ENCODE measurements around the gene EVPL. TPM values are rescaled to one million over a fixed set of nuclear protein-coding genes. Genes with fewer than 3 reads are reported as not detected.
A peak's percentile ranks its signal among the peaks of the same experiment; 100 is the strongest.

Gene EVPL
- total and polyA plus RNA-seq, 2 of the 13 experiments (the other 11 are each of a cell fraction or from before 2014, with no cell fraction given) = 2.1 to 8.2 TPM

- no peak for TF ChIP-seq CSRNP2 (CRISPR knock-in tag; conservative IDR thresholded peaks at IDR 0.05; ENCODE audit: low read depth)
- TF ChIP-seq DPF2 (CRISPR knock-in tag; IDR thresholded peaks at IDR 0.05; ENCODE audit: borderline replicate concordance, low read depth) = peak; percentile 61; the same call in 1 of the 2 replicates
- TF ChIP-seq ZNF737 (CRISPR knock-in tag; IDR thresholded peaks at IDR 0.05; ENCODE audit: borderline replicate concordance) = 0 out of 2 replicates have a peak, but pooled peaks have one; percentile 50
- TF ChIP-seq ONECUT2 (CRISPR knock-in tag; IDR thresholded peaks at IDR 0.05) = 0 out of 2 replicates have a peak, but pooled peaks have one; percentile 22
- TF ChIP-seq DR1 (CRISPR knock-in tag; IDR thresholded peaks at IDR 0.05) = no peak
- no peak for TF ChIP-seq FOXA1 (IDR thresholded peaks at IDR 0.05)
- TF ChIP-seq FOXA1 (CRISPR knock-in tag; IDR thresholded peaks at IDR 0.05) = no peak
- TF ChIP-seq ATF5 (CRISPR knock-in tag; IDR thresholded peaks at IDR 0.05; ENCODE audit: low read depth) = no peak
- no peak for TF ChIP-seq ZBTB3 (CRISPR knock-in tag; IDR thresholded peaks at IDR 0.05; ENCODE audit: borderline replicate concordance, low read depth)
- peak; percentile 43; the same call in 1 of the 2 replicates for TF ChIP-seq ZNF143 (CRISPR knock-in tag; IDR thresholded peaks at IDR 0.05)
- no peak for TF ChIP-seq KAT2B (IDR thresholded peaks at IDR 0.05; ENCODE audit: borderline replicate concordance, low read depth, low read length)
- no peak for TF ChIP-seq ZFP62 (CRISPR knock-in tag; IDR thresholded peaks at IDR 0.05)
- TF ChIP-seq HMGXB4 (CRISPR knock-in tag; IDR thresholded peaks at IDR 0.05; ENCODE audit: borderline replicate concordance in 1 of 2, low read depth in 1 of 2) = peak in 1 of 2 experiments; percentile 71; a peak in 1 of 4 replicates
- TF ChIP-seq THAP9 (CRISPR knock-in tag; IDR thresholded peaks at IDR 0.05; ENCODE audit: borderline replicate concordance) = peak; percentile 69
- peak; percentile 68 for TF ChIP-seq HOXA3 (CRISPR knock-in tag; IDR thresholded peaks at IDR 0.05)
- no peak for TF ChIP-seq ZNF275 (CRISPR knock-in tag; IDR thresholded peaks at IDR 0.05; ENCODE audit: borderline replicate concordance)
- TF ChIP-seq SOX5 (CRISPR knock-in tag; IDR thresholded peaks at IDR 0.05; ENCODE audit: borderline replicate concordance) = peak; percentile 37; the same call in 1 of the 2 replicates
- no peak for TF ChIP-seq LCORL (IDR thresholded peaks at IDR 0.05)
- peak; percentile 62 for TF ChIP-seq LCORL (CRISPR knock-in tag; IDR thresholded peaks at IDR 0.05)
- TF ChIP-seq TMF1 (CRISPR knock-in tag; IDR thresholded peaks at IDR 0.05; ENCODE audit: low read depth) = no peak
- no peak for TF ChIP-seq SIN3A (IDR thresholded peaks at IDR 0.05; ENCODE audit: borderline replicate concordance, low read depth, low read length)
- TF ChIP-seq ZC3H4 (CRISPR knock-in tag; IDR thresholded peaks at IDR 0.05; ENCODE audit: borderline replicate concordance) = no peak
Observed at GRCh38 chr17:76032073-76032779, 5.1 kb upstream of the EVPL start (continued).

Data from HepG2 (cell line).